ENCODE measurements around the gene TIE1. TPM values are rescaled to one million over a fixed set of nuclear protein-coding genes. Genes with fewer than 3 reads are reported as not detected.

TIE1 gene
- total and polyA plus RNA-seq, 2 donors (not counting 3 experiments of a cell fraction or from before 2014, with no cell fraction given) = 531 to 620 TPM

DNA sequence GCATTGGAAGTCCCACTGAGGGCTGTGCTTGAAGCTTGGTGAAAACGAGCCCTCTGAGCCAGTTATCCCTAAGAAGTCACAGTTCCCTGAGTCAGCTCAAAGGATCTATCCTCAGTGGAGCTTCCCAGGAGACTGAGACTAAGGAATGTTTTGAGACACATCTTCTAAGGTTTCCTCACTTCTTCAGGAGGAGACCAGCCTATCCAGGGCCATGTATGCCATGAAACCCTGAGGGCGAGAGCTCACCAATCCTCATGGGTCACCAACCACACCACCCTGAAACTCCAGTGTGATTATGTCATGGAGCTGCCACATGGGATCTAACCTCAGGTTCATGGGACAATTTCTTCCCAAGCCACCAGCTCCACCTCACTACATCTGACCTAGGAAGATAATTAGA, 7.6 kb upstream of the TIE1 start:
- POLR2A ChIA-PET = interaction anchor here (0.7 kb wide), 1 partner anchor 9 kb away, joined by 3 read pairs; no protein-coding TSS in a partner anchor
- CTCF ChIA-PET = interaction anchor here (1.2 kb wide), 1 partner anchor 21 kb away, joined by 3 read pairs; no protein-coding TSS in a partner anchor
- no peaks in the 10 kb centered on the region for H3K36me3 ChIP-seq (ENCODE audit: control insufficient read depth in 2 of 2, extremely low read depth in 1 of 2, insufficient read depth in 2 of 2, low read length in 2 of 2)
- FAIRE-seq = no peak
- TF ChIP-seq FOS (IDR thresholded peaks at IDR 0.05; ENCODE audit: borderline replicate concordance, insufficient read depth, low read length) (no peak), POLR2A (IDR thresholded peaks at IDR 0.05; ENCODE audit: low read depth, low read length) (no peak), POLR2AphosphoS5 (IDR thresholded peaks at IDR 0.05; ENCODE audit: insufficient read depth, low read depth, low read length) (no peak)
- H3K9me3 ChIP-seq (replicated peaks; ENCODE audit: control insufficient read depth, insufficient read depth, low read length) = no peaks in the 10 kb centered on the region
- no peaks in the 10 kb centered on the region for H3K9me1 ChIP-seq (replicated peaks; ENCODE audit: control insufficient read depth, extremely low read depth, insufficient read depth, low read length)
- no TSS peak for BruUV-seq (replicated peaks)
- H3K4me2 ChIP-seq (ENCODE audit: insufficient read depth, low read length) = no peak overlapping the region
- intact Hi-C loops (cut with micrococcal nuclease) = no loop called here
- peaks cover 0 to 3% of the 10 kb centered on the region in 2 experiments for H3K27me3 ChIP-seq (ENCODE audit: control insufficient read depth in 2 of 2, insufficient read depth in 2 of 2, low read length in 2 of 2)
- H3K79me2 ChIP-seq (ENCODE audit: control insufficient read depth, insufficient read depth, low read length) = no peaks in the 10 kb centered on the region
- H3K4me1 ChIP-seq (ENCODE audit: control insufficient read depth, extremely low read depth, insufficient read depth, low read length) = peaks cover 26% of the 10 kb centered on the region
- H3K9ac ChIP-seq (replicated peaks; ENCODE audit: extremely low read depth, insufficient read depth, low read length) = no peak overlapping the region
- H2AFZ ChIP-seq (ENCODE audit: low read depth, low read length) = no peak overlapping the region
- DNase-seq (ENCODE audit: low read depth, low spot score) = no peak
- H3K27ac ChIP-seq (ENCODE audit: insufficient read depth, low read depth, low read length) = no peak overlapping the region
- H3K4me3 ChIP-seq (replicated peaks in 1 of 3; ENCODE audit: insufficient read depth in 1 of 3, low read depth in 1 of 3, low read length in 3 of 3) = no peak overlapping the region
- dilution Hi-C loops (cut with MboI; ENCODE audit: extremely low pct_ligation_motif_present, low sequenced_read_pairs) = no loop called here
- no peaks in the 10 kb centered on the region for H4K20me1 ChIP-seq (replicated peaks; ENCODE audit: control insufficient read depth, extremely low read depth, insufficient read depth, low read length)

DNA sequence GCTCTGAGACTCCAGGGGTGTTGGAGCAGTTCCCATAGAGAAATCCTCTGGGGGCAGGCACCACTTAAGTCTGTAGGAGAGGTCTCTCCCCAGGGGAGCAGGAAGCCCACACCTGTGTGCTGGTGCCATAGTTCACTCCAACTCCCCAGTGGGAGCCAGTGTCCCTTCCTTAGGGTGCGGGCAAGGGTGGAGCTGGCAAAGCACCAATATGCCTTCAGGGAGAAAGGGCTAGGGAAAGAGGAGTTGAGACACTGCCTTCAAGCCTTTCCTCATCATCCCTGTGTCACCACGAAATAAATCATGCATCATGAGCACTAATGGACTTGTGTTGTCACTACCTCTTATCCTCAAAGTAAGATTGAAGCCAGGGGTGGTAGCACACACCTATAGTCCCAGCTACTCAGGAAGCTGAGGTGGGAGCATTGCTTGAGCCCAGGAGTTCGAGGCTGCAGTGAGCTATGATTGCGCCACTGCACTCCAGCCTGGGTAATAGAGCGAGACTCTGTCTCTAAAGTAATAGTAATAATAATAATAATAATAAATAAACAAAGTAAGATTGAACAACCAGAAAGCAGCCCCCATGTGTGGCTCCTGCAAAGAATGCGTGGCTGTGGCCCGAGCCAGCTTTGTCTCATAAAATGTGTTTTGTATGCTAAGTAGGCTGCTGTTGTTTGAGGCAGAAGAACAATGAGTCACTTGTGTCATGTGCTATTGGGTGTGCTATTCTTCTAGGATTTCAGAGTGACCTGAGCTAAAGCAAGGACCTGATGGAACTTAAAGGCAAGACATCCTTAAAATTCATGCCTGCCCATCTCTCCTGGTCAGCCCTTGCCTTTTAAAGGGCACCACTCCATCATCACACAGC, 6.7 kb upstream of the TIE1 start:
- intact Hi-C loops (cut with micrococcal nuclease) = no loop called here
- TF ChIP-seq FOS (IDR thresholded peaks at IDR 0.05; ENCODE audit: borderline replicate concordance, insufficient read depth, low read length) (peak; percentile 75), POLR2AphosphoS5 (IDR thresholded peaks at IDR 0.05; ENCODE audit: insufficient read depth, low read depth, low read length) (no peak), MYC (IDR thresholded peaks at IDR 0.05; ENCODE audit: low read depth, low read length) (no peak), EZH2 (IDR thresholded peaks at IDR 0.05; ENCODE audit: borderline replicate concordance, low read depth, low read length, severe bottlenecking) (no peak), JUN (IDR thresholded peaks at IDR 0.05; ENCODE audit: borderline replicate concordance, insufficient read depth, insufficient read length, low read depth) (peak; percentile 79)
- TF ChIP-seq, protein P1, sequence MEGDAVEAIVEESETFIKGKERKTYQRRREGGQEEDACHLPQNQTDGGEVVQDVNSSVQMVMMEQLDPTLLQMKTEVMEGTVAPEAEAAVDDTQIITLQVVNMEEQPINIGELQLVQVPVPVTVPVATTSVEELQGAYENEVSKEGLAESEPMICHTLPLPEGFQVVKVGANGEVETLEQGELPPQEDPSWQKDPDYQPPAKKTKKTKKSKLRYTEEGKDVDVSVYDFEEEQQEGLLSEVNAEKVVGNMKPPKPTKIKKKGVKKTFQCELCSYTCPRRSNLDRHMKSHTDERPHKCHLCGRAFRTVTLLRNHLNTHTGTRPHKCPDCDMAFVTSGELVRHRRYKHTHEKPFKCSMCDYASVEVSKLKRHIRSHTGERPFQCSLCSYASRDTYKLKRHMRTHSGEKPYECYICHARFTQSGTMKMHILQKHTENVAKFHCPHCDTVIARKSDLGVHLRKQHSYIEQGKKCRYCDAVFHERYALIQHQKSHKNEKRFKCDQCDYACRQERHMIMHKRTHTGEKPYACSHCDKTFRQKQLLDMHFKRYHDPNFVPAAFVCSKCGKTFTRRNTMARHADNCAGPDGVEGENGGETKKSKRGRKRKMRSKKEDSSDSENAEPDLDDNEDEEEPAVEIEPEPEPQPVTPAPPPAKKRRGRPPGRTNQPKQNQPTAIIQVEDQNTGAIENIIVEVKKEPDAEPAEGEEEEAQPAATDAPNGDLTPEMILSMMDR (IDR thresholded peaks at IDR 0.05; ENCODE audit: extremely low read depth in 1 of 2, insufficient read depth in 1 of 2, low read depth in 1 of 2, low read length in 2 of 2) = no peak
- H3K36me3 ChIP-seq (ENCODE audit: control insufficient read depth in 2 of 2, extremely low read depth in 1 of 2, insufficient read depth in 2 of 2, low read length in 2 of 2) = no peaks in the 10 kb centered on the region
- no peak overlapping the region for H3K4me3 ChIP-seq (replicated peaks in 1 of 3; ENCODE audit: insufficient read depth in 1 of 3, low read depth in 1 of 3, low read length in 3 of 3)
- peak overlapping the region; percentile 8 for H3K4me2 ChIP-seq (ENCODE audit: insufficient read depth, low read length)
- no TSS peak for BruUV-seq (replicated peaks)
- H3K9ac ChIP-seq (replicated peaks; ENCODE audit: extremely low read depth, insufficient read depth, low read length) = no peak overlapping the region
- no peaks in the 10 kb centered on the region for H3K79me2 ChIP-seq (ENCODE audit: control insufficient read depth, insufficient read depth, low read length)
- peak overlapping the region; percentile 2 for H2AFZ ChIP-seq (ENCODE audit: low read depth, low read length)
- FAIRE-seq (peak; percentile 91), DNase-seq (ENCODE audit: low read depth, low spot score) (peak; percentile 82)
- dilution Hi-C loops (cut with MboI; ENCODE audit: extremely low pct_ligation_motif_present, low sequenced_read_pairs) = no loop called here
- peak overlapping the region; percentile 64 for H3K27ac ChIP-seq (ENCODE audit: insufficient read depth, low read depth, low read length)
- ChIA-PET CTCF (interaction anchor here (0.9 to 2.0 kb wide), 9 partner anchors 10 to 120 kb away, joined by 3 to 8 read pairs (median 4); partner anchors contain the start of gene CDC20), POLR2A (interaction anchor here (2.5 kb wide), 1 partner anchor 10 kb away, joined by 15 read pairs; no protein-coding TSS in a partner anchor)
- no peaks in the 10 kb centered on the region for H3K27me3 ChIP-seq (ENCODE audit: control insufficient read depth in 2 of 2, insufficient read depth in 2 of 2, low read length in 2 of 2)
- no peaks in the 10 kb centered on the region for H3K9me1 ChIP-seq (replicated peaks; ENCODE audit: control insufficient read depth, extremely low read depth, insufficient read depth, low read length)
- no peaks in the 10 kb centered on the region for H3K9me3 ChIP-seq (replicated peaks; ENCODE audit: control insufficient read depth, insufficient read depth, low read length)
- H3K4me1 ChIP-seq (ENCODE audit: control insufficient read depth, extremely low read depth, insufficient read depth, low read length) = peaks cover 26% of the 10 kb centered on the region
- H4K20me1 ChIP-seq (replicated peaks; ENCODE audit: control insufficient read depth, extremely low read depth, insufficient read depth, low read length) = no peaks in the 10 kb centered on the region
